Measurements from ENCODE around the gene PARP14.
"Not testable (repeated sequence)": the region's sequence is repeated elsewhere in the genome, so short reads cannot be mapped to it uniquely, and the experiment has no call there.

PARP14 gene

DNA sequence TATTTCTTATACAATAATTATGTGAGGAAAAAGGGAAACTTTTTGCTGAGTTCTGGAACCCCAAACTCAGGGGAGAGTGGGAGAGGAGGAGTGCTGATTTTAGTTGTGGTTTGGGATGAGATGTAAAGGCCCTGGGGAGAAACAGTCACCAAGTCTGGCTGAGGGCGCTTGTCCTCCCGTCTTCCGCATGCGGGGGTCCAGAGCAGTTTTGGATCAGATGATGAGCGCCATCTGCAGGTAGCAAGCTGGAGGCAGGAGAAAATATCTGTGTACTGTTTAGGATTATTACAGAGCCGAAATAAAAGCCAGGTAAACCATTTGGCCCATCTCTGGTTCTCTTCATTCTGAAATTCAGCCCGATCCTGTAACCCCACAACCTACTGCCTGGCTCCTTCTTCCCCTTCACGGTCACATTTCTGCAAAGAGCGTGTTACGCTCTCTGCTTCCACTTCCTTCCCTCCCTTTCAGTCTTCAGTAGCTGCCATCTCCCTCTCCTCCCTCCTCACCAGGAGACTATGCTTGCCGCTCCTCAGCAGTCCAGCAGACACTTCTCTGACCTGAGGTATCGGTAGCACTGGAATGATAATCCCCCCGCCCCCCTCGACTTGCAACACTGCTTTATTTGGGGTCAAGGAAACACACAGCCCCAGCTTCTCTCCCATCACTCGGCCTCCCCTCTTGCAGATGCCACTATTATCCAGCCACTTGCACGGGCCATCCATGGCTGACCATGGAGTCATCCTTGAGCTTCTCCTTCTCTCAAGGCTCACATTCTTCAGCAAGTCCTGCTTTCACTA lies 1.4 kb upstream of the PARP14 start:
- peak; percentile 31 to 50 for DNase-seq

GRCh38 chr3:122679882-122680474 lies 661 bp upstream of the PARP14 start:
- DNase-seq, result no peak

GRCh38 chr3:122681284-122681973 lies 790 bp downstream of the PARP14 start:
- DNase-seq, result no peak

- no peak for DNase-seq
These were observed 1.4 kb downstream of the PARP14 start for GRCh38 chr3:122681974-122682409.

DNA sequence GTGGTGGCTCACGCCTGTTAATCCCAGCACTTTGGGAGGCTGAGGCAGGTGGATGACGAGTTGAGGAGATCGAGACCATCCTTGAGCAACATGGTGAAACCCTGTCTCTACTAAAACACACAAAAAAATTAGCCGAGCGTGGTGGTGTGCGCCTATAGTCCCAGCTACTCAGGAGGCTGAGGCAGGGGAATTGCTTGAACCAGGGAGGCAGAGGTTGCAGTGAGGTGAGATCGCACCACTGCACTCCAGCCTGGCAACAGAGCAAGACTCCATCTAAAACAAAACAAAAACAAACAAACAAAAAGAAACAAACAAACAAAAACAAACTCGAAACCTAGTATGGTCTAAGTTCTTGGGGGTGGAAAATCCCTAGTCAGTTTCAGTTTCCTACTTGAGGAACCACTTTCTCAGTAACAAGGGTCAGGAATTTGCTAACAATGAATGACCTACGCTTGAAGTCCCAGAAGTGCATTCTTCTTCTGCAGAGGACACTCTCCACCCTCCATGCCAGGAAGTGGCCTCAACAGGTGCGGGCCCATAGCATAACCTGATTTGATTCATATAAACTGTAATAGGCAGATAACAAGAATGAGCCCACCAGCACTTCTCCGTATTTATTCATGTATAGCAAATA lies 2.3 kb downstream of the PARP14 start:
- not testable (repeated sequence) for DNase-seq

DNA sequence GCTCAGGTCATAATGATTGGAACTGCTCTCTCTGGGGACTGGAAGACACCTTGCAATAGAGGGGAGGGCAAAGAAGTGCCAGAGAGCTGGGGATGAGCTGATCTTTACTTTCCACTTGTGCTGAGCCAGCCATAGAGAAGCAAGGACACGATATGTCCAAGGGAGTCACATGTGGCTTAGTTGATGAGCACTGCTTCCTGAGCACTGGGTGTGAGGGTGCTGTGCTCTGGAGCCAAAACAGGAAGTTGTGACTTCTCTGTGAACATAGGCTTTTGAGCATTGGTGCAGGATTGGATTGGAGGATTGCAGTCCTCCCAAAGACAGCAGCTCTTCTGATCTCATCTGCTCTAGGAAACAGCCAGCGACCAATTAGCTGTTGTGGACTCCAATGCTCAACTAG lies 6.7 kb downstream of the PARP14 start:
- no peak for DNase-seq

GRCh38 chr3:122688996-122689395 lies 8.4 kb downstream of the PARP14 start:
- DNase-seq, result no peak

DNA sequence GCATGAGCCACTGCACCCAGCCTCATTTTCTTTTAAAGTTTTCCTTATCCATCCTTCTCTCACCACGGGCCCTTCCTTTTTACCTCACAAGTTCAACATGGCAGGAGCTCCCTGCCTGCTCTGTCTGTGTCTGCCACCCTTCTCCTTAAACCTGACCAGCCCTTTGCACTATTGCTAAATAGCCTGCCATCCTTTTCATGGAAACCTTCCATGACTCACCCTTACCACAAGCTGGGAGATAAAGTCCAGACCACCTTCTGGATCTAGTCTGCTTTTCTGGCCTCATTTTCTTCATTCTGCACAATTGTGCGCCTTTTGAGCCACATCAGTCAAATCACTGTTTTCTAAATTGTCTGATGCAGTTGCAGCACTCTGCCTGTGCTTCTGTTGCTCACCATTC lies 8.9 kb downstream of the PARP14 start:
- DNase-seq, result no peak

DNA sequence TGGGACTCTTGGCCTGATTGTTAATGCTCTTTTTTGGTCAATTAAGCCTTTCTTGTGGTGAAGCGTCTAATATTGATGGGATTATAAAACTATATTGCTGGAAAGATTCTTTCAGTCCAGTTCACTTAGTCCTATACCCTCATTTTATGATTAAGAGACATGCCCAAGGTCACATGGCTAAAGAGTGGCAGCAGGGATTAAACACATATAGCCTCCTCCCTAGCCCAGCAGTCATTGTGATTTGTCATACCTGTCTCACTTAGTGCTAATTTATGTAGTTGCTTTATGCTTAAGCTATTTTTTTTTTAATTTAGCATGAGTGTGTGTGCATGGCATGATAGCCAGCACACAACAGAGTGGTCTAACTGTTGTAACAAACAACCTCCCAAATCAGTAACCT lies 9.5 kb downstream of the PARP14 start:
- DNase-seq, result no peak

DNA sequence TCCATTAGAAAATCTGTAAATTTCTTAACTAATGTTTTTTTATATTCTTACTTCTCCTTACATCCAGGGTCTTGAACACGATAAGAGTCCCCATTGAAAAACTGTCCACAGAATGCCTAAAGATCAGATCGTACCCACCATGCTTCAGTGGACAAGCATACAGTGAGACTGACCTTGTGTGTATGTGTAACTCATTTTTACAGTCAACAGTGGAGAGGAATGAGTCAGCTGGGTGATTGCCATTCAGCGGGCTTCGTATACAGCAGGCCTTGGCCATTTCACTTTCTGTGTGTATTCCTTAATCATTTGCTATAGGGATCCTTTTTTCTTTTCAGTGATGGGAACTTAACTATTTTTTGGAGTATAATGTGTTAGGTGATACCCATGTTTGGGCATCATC lies 10.6 kb downstream of the PARP14 start:
- DNase-seq, result peak in 1 of 2 experiments; percentile 22

GRCh38 chr3:122692674-122693073 lies 12.0 kb downstream of the PARP14 start:
- DNase-seq, result no peak

GRCh38 chr3:122694966-122695365 lies 14.3 kb downstream of the PARP14 start:
- no peak for DNase-seq

DNA sequence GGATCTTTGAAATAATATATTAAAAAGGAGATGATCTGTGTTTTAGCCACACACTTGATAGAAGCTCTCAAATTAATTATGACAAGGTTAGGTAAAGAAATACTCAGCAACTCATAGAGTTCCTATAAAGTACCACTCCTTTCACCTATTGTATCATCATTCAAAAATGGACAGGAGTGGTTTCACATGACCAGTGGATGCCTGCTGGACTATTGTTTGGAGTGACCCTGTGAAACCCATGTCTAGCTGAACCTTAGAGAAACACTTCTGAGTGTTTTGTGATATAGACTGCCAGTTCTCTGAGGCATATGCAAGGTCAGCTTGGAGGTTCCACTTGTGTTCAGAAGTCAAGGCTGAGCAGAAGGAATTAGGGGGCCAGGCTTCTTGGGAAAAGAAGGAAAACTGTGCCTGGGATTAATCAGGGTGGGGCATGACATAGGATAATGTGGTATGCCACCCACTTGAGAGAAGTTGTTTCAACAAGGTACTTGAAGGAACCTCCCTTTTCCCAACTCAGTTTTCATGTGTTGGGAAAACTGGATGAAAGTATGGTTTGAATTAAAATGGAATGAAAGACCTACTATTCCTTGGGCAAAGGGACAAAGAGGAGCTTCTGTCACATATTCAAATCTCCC lies 15.4 kb downstream of the PARP14 start:
- no peak for DNase-seq

DNA sequence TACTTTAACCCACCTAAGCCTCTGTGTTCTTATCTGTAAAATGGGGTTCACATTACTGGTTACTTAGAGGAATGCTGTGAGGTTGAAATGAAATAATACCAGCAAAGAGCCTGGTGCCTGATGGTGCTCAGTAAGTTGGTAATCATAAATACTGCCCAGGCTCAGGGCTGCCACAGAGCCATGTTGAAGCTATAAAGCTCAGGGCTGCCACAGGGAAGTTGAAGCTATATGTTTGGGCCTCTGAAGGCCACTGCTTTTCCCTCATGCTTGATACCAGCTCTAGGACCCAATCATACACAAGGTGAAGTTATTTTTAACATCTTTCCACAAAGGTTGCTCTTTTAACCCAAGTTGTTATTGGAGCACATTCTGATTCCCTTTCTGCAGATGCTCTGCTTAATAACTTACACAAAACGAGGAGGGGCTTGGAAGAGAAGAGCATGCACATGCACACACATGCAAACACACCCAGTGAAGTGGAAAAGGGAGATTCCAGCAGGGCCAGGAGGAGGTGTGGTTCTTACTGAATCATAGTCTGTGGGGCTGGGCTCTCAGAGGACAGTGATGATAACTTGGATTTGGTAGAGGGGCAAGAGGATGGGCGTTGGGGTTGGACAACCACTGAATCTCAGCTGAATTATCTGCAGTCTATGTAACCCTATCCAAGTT lies 17.4 kb downstream of the PARP14 start:
- no peak for DNase-seq

DNA sequence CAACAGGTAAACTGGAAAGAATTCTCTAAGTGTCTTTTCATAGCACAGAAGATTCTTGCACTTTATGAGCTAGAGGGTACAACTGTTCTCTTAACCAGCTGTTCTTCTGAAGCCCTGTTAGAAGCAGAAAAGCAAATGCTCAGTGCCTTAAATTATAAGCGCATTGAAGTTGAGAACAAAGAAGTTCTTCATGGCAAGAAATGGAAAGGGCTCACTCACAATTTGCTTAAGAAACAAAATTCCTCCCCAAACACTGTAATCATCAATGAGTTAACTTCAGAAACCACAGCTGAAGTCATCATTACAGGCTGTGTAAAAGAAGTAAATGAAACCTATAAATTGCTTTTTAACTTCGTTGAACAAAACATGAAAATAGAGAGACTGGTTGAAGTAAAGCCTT lies 19.6 kb downstream of the PARP14 start:
- no peak for DNase-seq

- DNase-seq, result no peak
These were observed 24.7 kb downstream of the PARP14 start for GRCh38 chr3:122705379-122705778.

DNA sequence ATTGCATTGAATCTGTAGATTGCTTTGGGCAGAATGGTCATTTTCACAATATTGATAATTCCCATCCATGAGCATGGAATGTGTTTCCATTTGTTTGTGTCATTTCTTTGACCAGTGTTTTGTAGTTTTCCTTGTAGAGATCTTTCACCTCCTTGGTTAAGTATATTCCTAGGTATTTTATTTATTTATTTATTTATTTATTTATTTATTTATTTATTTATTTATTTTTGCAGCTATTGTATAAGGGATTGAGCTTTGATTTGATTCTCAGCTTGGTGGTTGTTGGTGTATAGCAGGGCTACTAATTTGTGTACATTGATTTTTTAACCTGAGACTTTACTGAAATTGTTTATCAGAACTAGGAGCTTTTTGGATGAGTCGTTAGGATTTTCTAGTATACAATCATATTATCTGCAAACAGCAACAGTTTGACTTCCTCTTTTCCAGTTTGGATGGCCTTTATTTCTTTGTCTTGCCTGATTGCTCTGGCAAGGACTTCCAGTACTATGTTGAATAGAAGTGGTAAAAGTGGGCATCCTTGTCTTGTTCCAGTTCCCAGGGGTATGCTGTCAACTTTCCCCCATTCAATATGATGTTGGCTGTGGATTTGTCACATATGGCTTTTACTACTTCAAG lies 30.1 kb downstream of the PARP14 start:
- DNase-seq, result not testable (repeated sequence)

DNA sequence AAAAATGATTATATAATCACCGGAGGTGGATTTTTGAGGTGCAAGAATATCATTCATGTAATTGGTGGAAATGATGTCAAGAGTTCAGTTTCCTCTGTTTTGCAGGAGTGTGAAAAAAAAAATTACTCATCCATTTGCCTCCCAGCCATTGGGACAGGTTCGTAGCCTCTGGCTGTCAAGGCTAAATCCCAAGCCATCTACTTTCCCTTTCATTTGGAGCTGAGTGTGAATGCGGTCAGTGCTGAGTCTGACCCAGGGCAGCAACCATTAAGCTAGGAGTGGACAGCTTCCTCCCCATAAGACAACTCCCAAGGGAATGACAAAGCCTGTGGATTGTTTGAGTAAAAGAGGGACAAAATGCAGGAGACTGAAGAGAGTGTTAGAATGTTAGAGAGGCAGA lies 33.6 kb downstream of the PARP14 start:
- DNase-seq, result no peak

GRCh38 chr3:122716667-122717066 lies 36.0 kb downstream of the PARP14 start:
- no peak for DNase-seq

DNA sequence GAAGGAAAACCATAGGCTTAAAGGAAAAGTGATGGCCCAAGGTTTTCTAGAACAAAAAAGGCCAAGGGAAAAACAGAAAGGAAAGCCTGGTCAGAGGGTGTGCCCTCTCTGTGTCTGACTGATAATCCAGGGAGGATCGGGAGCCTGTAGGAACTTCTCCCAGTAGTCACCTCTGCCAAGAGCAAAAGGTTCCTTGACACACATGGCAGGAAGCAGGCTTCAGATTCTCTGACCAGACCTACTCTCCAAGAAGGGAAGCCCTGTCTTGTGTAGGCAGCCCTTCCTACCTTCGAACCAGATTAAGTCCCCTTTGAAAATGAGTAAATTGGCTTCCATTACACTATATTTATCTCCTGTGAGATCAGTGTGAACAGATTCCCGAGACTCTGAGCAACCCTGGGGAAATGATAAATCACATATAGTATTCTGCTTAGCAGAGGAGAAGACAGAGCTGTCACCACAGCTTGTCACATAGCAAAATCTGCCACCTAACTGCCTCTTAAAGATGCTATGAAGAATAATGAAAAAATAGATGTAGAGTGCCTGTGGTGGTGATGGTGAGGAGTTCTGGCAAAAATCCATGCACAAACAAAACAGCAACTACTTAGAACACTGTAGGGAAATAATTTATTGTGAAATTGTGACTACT lies 38.8 kb downstream of the PARP14 start:
- DNase-seq, result no peak

GRCh38 chr3:122725106-122725505 lies 44.5 kb downstream of the PARP14 start:
- no peak for DNase-seq

Data from NCI-H1930 (cell line).